Activated CD8-positive, alpha-beta T cell treated with anti-CD3 and anti-CD28 coated beads for 36 hours (primary cell): ENCODE results near the gene DYNAP. TPM values are rescaled to one million over a fixed set of nuclear protein-coding genes. Genes with fewer than 3 reads are reported as not detected.

Experiments used
- ATAC-seq: fragments of 200-7000 bp; cut with Tn5 transposase; one replicate; pipeline ENCODE4 v1.10.0; 2021; ENCODE audit warnings: mild to moderate bottlenecking, moderate library complexity
- CTCF ChIA-PET: fragments of 350-600 bp; sonication (Branson Sonifier 250); formaldehyde crosslinking; loops from one replicate; lab custom pipeline; 2021; ENCODE audit warnings: antibody characterized with exemption; lab: Charles Lee
- POLR2A ChIA-PET: fragments of 350-600 bp; sonication (Branson Sonifier 250); formaldehyde crosslinking; loops from one replicate; lab custom pipeline; 2021; ENCODE audit warnings: antibody characterized with exemption; lab: Charles Lee
- DNase-seq: peaks from one replicate; pipeline ENCODE4 v3.0.0-alpha.2; 2020
- H3K27ac Mint-ChIP-seq: one replicate; pipeline ENCODE4 v1.8.0; 2021; ENCODE audit warnings: mild to moderate bottlenecking, mixed read lengths
- H3K27me3 Mint-ChIP-seq: one replicate; pipeline ENCODE4 v1.8.0; 2021; ENCODE audit warnings: mixed read lengths
- H3K36me3 Mint-ChIP-seq: one replicate; pipeline ENCODE4 v1.8.0; 2021; ENCODE audit warnings: low read depth, mixed read lengths
- H3K4me1 Mint-ChIP-seq: one replicate; pipeline ENCODE4 v1.8.0; 2021; ENCODE audit warnings: low read depth, mixed read lengths
- H3K4me3 Mint-ChIP-seq: one replicate; pipeline ENCODE4 v1.8.0; 2021; ENCODE audit warnings: mild to moderate bottlenecking, moderate library complexity, mixed read lengths
- H3K9me3 Mint-ChIP-seq: one replicate; pipeline ENCODE4 v1.8.0; 2021; ENCODE audit warnings: mixed read lengths
- intact Hi-C: fragments of 100-400 bp; cut with micrococcal nuclease; formaldehyde crosslinking; loops from one replicate; pipeline ENCODE4 v1.10.0; 2022
- total RNA-seq, 2 experiments: library from RNA; stranded (reverse); gene quantifications; one replicate each; pipeline ENCODE4 v1.2.3, GENCODE V29; 2021
- TF ChIP-seq, protein P1 (sequence below): fragments of 200-600 bp; IDR thresholded peaks from one replicate; pipeline ENCODE4 v1.8.0; 2022; ENCODE audit warnings: antibody characterized with exemption, mild to moderate bottlenecking

DYNAP gene, protein sequence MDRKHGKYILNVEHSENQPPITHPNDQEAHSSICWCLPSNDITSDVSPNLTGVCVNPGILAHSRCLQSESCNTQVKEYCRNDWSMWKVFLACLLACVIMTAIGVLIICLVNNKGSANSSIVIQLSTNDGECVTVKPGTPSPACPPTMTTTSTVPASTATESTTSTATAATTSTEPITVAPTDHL
- total RNA-seq: not detected

DNA sequence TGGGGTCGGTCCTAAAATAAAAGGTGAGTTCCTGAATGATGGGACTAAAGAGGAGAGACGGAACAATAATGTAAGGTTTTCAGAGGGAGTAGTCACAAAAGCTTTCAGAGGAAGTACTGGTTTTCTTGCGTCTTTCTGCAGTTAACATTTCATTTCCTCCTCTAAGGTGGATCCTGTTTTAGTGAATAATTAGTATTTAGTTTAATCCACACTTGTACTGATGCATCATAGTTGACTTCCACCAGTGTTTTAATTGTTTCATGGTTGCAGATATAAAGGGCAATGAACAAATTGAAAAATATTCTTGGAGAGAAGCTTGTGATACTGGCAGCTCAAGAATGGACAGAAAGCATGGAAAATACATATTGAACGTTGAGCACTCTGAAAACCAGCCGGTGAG, at the start of gene DYNAP:
Gene DYNAP (plus strand): TSS at position 301 of the 400 bp plus-strand sequence. CDS start 38 bp downstream, at position 339.
- no peaks in the 10 kb centered on the region for H3K9me3 Mint-ChIP-seq
- ChIA-PET CTCF (no interaction called here), POLR2A (no interaction called here)
- no peaks in the 10 kb centered on the region for H3K4me1 Mint-ChIP-seq
- no peak for ATAC-seq
- intact Hi-C loops: no loop called here
- DNase-seq: no peak
- no peak within 1 kb of the TSS for H3K27ac Mint-ChIP-seq
- no peak within 1 kb of the TSS for H3K4me3 Mint-ChIP-seq
- H3K36me3 Mint-ChIP-seq: no peaks in the 10 kb centered on the region
- TF ChIP-seq, protein P1, sequence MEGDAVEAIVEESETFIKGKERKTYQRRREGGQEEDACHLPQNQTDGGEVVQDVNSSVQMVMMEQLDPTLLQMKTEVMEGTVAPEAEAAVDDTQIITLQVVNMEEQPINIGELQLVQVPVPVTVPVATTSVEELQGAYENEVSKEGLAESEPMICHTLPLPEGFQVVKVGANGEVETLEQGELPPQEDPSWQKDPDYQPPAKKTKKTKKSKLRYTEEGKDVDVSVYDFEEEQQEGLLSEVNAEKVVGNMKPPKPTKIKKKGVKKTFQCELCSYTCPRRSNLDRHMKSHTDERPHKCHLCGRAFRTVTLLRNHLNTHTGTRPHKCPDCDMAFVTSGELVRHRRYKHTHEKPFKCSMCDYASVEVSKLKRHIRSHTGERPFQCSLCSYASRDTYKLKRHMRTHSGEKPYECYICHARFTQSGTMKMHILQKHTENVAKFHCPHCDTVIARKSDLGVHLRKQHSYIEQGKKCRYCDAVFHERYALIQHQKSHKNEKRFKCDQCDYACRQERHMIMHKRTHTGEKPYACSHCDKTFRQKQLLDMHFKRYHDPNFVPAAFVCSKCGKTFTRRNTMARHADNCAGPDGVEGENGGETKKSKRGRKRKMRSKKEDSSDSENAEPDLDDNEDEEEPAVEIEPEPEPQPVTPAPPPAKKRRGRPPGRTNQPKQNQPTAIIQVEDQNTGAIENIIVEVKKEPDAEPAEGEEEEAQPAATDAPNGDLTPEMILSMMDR: no peak
- peaks cover 2% of the 10 kb centered on the region for H3K27me3 Mint-ChIP-seq

DNA sequence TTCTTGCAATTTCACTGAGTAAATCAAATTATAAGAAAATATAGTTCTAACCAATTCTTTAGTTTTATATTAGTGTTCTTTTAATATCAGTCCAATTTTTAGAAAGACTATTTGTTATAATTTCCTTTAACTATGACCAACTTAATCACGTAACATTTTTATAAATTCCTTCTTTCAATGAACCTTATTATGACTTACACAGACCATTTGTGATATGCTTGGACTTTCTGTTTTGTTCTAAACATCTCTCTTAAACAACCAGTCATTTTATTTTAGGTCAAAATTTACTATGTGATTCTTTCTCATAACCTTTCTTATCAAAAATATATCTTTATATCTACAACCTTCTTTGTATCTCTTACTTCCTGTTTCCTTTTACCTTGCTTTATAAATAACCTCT, 39.5 kb upstream of the DYNAP start:
- CTCF ChIA-PET: interaction anchor here (1.0 kb wide), 1 partner anchor 8 kb away, joined by 3 read pairs; no protein-coding TSS in a partner anchor
- no peak overlapping the region for H3K4me3 Mint-ChIP-seq

DNA sequence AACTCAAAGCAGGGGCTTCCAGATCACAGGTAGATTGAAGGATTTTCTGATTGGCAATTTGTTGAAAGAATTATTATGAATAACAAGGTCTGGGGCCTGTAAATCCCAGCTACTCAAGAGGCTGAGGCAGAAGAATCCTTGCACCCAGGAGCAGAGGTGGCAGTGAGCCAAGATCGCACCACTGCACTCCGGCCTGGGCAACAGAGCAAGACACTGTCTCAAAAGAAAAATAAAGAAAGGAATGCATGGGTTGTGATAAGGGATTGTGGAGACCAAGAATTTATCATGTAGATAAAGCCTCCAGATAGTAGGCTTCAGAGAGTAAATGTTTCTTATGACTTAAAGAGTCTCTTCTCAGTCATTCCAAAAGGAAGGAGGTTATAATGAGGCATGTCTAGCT, 35.8 kb upstream of the DYNAP start:
- ChIA-PET POLR2A (no interaction called here), CTCF (interaction anchor here (1.5 kb wide), 1 partner anchor 116 kb away, joined by 7 read pairs; no protein-coding TSS in a partner anchor)

More for the DNA sequence above, 39.5 kb upstream of the DYNAP start:
- H3K36me3 Mint-ChIP-seq: no peaks in the 10 kb centered on the region
- H3K4me1 Mint-ChIP-seq: no peaks in the 10 kb centered on the region
- H3K9me3 Mint-ChIP-seq: no peaks in the 10 kb centered on the region
- POLR2A ChIA-PET: no interaction called here
- TF ChIP-seq, protein P1: no peak
- peaks cover 4% of the 10 kb centered on the region for H3K27me3 Mint-ChIP-seq
- ATAC-seq (no peak), DNase-seq (no peak)
- intact Hi-C loops: no loop called here
- H3K27ac Mint-ChIP-seq: no peak overlapping the region

DNA sequence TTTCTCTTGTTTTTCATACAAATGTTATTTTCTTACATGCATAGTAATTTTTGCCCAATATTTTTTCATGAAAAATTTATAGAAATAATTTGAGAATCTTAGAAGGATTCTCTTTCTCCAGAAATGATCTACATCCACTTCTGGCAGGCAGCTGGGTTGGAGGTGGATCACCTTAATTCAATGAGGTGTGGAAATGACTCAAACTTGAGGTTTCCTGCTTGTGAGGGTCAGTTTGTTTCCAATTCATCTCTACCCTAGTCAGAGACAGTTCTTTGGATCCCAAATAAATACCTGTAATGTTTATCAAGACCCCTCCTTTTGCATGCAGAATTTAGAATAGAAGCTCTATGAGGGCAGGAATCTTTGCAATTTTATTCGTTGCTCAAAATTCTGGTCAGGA, 35.0 kb upstream of the DYNAP start:
- POLR2A ChIA-PET: no interaction called here

More for the DNA sequence above, 35.8 kb upstream of the DYNAP start:
- Mint-ChIP-seq H3K4me1 (no peaks in the 10 kb centered on the region), H3K9me3 (no peaks in the 10 kb centered on the region), H3K27ac (no peak overlapping the region), H3K27me3 (peaks cover 4% of the 10 kb centered on the region), H3K4me3 (no peak overlapping the region), H3K36me3 (no peaks in the 10 kb centered on the region)
- no peak for ATAC-seq
- DNase-seq: no peak
- intact Hi-C loops: loop anchor here (5.0 kb wide), 1 partner anchor 427 kb away; no protein-coding TSS in a partner anchor
- TF ChIP-seq, protein P1: no peak

More for the DNA sequence above, 35.0 kb upstream of the DYNAP start:
- ATAC-seq (no peak), DNase-seq (no peak)
- H3K4me1 Mint-ChIP-seq: no peaks in the 10 kb centered on the region
- CTCF ChIA-PET: interaction anchor here (1.5 to 1.7 kb wide), 2 partner anchors 111 to 115 kb away, joined by 5 to 7 read pairs; no protein-coding TSS in a partner anchor
- intact Hi-C loops: loop anchor here (5.0 kb wide), 1 partner anchor 426 kb away; no protein-coding TSS in a partner anchor
- H3K27me3 Mint-ChIP-seq: peaks cover 4% of the 10 kb centered on the region
- no peaks in the 10 kb centered on the region for H3K9me3 Mint-ChIP-seq
- H3K36me3 Mint-ChIP-seq: no peaks in the 10 kb centered on the region
- H3K27ac Mint-ChIP-seq: no peak overlapping the region
- TF ChIP-seq, protein P1: no peak
- H3K4me3 Mint-ChIP-seq: no peak overlapping the region
